Measurements from ENCODE around the gene FRMPD1.
A peak's percentile ranks its signal among the peaks of the same experiment; 100 is the strongest.
"Not testable (repeated sequence)": the region's sequence is repeated elsewhere in the genome, so short reads cannot be mapped to it uniquely, and the experiment has no call there.

The FRMPD1 gene

GRCh38 chr9:37650873-37651768 lies at the start of gene FRMPD1:
TSS of gene FRMPD1 (plus strand) at chr9:37650954. CDS start at chr9:37692642, 41,688 bp downstream.
- DNase-seq, result peak; percentile 67

- not testable (repeated sequence) for DNase-seq
Measured at GRCh38 chr9:37602061-37602460, 48.7 kb upstream of the FRMPD1 start.

- no peak for DNase-seq
Measured at GRCh38 chr9:37602817-37603216, 47.9 kb upstream of the FRMPD1 start.

- DNase-seq, result no peak
Measured at GRCh38 chr9:37604296-37604695, 46.5 kb upstream of the FRMPD1 start.

GRCh38 chr9:37608250-37608649 lies 42.5 kb upstream of the FRMPD1 start:
- DNase-seq, result no peak

- no peak for DNase-seq
Measured at GRCh38 chr9:37609735-37610397, 40.9 kb upstream of the FRMPD1 start.

- DNase-seq, result no peak
Measured at GRCh38 chr9:37611014-37611413, 39.7 kb upstream of the FRMPD1 start.

GRCh38 chr9:37611961-37612360 lies 38.8 kb upstream of the FRMPD1 start:
- no peak for DNase-seq

GRCh38 chr9:37617161-37617560 lies 33.6 kb upstream of the FRMPD1 start:
- DNase-seq, result no peak

GRCh38 chr9:37617832-37618231 lies 32.9 kb upstream of the FRMPD1 start:
- DNase-seq, result no peak

- no peak for DNase-seq
Measured at GRCh38 chr9:37618817-37619216, 31.9 kb upstream of the FRMPD1 start.

GRCh38 chr9:37619806-37620205 lies 30.9 kb upstream of the FRMPD1 start:
- DNase-seq, result no peak

GRCh38 chr9:37620396-37620795 lies 30.4 kb upstream of the FRMPD1 start:
- no peak for DNase-seq

GRCh38 chr9:37621273-37622121 lies 29.3 kb upstream of the FRMPD1 start:
- DNase-seq, result no peak

- no peak for DNase-seq
Measured at GRCh38 chr9:37622462-37622861, 28.3 kb upstream of the FRMPD1 start.

- no peak for DNase-seq
Measured at GRCh38 chr9:37623267-37623666, 27.5 kb upstream of the FRMPD1 start.

GRCh38 chr9:37624073-37624472 lies 26.7 kb upstream of the FRMPD1 start:
- no peak for DNase-seq

- DNase-seq, result no peak
Measured at GRCh38 chr9:37625036-37625757, 25.6 kb upstream of the FRMPD1 start.

GRCh38 chr9:37625758-37626147 lies 25.0 kb upstream of the FRMPD1 start:
- DNase-seq, result no peak

GRCh38 chr9:37626708-37627292 lies 24.0 kb upstream of the FRMPD1 start:
- DNase-seq, result no peak

- no peak for DNase-seq
Measured at GRCh38 chr9:37632479-37632878, 18.3 kb upstream of the FRMPD1 start.

GRCh38 chr9:37635808-37636207 lies 14.9 kb upstream of the FRMPD1 start:
- no peak for DNase-seq
